Measurements from ENCODE around the gene DAB1.

The DAB1 gene

DNA sequence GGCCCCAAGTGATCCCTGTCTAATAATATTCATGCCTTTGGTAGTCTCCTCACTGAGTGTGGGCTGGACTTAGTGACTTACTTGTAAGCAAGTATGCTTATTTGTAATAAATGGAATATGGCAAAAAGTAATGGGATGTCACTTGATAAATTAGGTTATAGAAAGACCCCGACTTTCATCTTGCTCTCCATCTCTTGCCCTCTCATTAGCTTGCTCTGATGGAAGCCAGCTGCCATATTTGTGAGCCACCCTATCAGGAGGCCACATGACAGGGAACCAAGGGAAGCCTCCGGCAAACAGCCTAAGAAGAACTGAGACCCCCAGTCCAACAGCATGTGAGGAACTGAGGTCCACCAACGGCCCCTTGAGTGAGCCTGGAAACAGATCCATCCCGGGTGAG, 107.0 kb downstream of the DAB1 start:
- no peak for DNase-seq (ENCODE audit: low read depth, low spot score)

- DNase-seq (ENCODE audit: low read depth, low spot score) = no peak
Observed at GRCh38 chr1:57316291-57316690, 107.6 kb downstream of the DAB1 start.

GRCh38 chr1:57312869-57313268, 111.0 kb downstream of the DAB1 start:
- no peak for DNase-seq (ENCODE audit: low read depth, low spot score)

DNA sequence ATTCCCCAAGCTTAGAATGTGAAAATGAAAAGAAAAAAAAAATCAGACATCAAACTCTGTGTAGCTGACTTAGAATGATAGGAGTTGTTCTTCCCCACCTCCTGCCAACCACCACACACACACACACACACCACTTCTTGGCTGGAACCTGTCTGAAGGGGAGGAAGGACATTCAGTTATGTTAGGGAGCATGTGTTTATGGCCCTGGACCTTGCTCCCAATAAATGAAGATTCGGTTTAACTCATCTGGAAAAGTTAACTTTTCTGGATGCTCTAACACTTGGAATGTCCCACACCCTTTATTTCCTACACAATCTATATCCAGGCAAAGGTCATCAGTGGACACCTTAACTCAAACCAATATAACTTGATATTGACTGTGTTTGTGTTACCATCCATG, 112.4 kb downstream of the DAB1 start:
- DNase-seq (ENCODE audit: low read depth, low spot score) = no peak

GRCh38 chr1:57311006-57311405, 112.9 kb downstream of the DAB1 start:
- DNase-seq (ENCODE audit: low read depth, low spot score) = no peak

- no peak for DNase-seq (ENCODE audit: low read depth, low spot score)
Observed at GRCh38 chr1:57309630-57310029, 114.2 kb downstream of the DAB1 start.

DNA sequence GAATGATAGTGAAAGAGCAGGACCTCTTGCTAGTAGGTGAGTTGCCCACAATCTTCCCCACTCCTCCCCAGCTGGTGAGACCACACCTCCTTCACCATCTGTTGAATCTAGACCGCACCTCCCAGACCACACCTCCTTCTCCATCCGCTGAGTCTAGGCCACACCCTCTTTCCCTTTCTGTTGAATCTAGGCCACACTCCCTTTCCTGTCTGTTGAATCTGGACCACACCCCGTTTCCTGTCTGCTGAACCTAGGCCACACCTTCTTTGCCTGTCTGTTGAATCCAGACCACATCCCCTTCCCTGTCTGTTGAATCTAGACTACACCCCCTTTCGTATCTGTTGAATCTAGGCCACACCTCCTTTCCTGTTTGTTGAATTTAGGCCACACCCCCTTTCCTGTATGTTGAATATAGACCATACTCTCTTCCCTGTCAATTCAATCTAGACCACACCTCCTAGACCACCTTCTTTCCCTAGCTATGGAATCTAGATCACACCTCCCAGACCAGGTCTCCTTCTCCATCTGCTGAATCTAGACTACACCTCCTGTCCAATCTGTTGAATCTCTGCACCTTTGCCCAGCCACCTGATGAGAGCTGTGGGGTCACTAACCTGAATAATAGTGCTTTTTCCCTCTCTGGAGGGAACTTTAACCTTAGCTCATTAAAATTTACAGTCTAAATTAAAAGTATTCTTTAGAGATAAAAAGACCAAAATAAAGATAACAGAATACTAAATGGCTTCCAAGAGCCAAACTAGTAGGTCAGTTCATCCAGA, 116.3 kb downstream of the DAB1 start:
- no peak for DNase-seq (ENCODE audit: low read depth, low spot score)

GRCh38 chr1:57304591-57304990, 119.3 kb downstream of the DAB1 start:
- DNase-seq (ENCODE audit: low read depth, low spot score) = no peak

- no peak for DNase-seq (ENCODE audit: low read depth, low spot score)
Observed at GRCh38 chr1:57302812-57303596, 120.9 kb downstream of the DAB1 start.

- DNase-seq (ENCODE audit: low read depth, low spot score) = no peak
Observed at GRCh38 chr1:57300186-57300585, 123.7 kb downstream of the DAB1 start.

- DNase-seq (ENCODE audit: low read depth, low spot score) = no peak
Observed at GRCh38 chr1:57296726-57297250, 127.1 kb downstream of the DAB1 start.

GRCh38 chr1:57295326-57295725, 128.5 kb downstream of the DAB1 start:
- DNase-seq (ENCODE audit: low read depth, low spot score) = no peak

- no peak for DNase-seq (ENCODE audit: low read depth, low spot score)
Observed at GRCh38 chr1:57294177-57294576, 129.7 kb downstream of the DAB1 start.

GRCh38 chr1:57293214-57293613, 130.6 kb downstream of the DAB1 start:
- DNase-seq (ENCODE audit: low read depth, low spot score) = no peak

- DNase-seq (ENCODE audit: low read depth, low spot score) = no peak
Observed at GRCh38 chr1:57289781-57290180, 134.1 kb downstream of the DAB1 start.

DNA sequence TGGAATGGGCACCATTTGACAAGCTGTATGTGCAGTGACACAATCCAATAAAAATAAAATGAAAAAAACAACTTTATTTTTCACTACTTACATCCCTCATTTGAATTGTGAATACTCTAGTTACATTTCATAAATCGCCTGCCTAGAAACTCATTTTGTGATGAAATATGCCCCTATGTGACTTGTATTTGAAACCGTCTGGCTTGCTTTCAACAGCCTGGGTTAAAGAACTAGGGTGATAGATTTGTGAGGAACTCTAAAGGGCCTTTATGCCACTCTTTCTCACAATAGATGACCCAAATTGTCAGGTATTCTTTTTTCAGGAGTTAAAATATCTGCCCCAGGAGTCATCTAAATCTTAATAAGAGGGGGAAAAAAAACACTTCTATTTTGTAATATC, 137.9 kb downstream of the DAB1 start:
- no peak for DNase-seq (ENCODE audit: low read depth, low spot score)

DNA sequence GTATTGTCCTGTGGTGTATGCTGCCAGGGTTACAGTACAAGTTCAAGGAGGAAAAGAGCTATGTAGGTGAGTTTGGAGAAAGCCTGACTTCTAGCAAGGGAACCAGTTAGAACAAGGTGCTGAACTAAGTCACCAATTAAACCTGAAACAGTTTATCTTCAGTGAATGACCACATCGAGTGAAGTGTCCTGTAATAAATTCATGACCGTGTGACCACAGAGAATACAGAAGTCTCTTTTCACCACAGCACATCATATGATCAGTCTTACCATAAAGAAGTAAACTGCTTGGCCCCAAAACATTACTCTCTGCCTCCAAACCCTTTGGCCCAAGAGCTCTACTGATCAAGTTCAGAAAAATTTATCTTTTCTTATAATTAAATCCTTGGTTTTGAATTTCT, 141.4 kb downstream of the DAB1 start:
- no peak for DNase-seq (ENCODE audit: low read depth, low spot score)

DNA sequence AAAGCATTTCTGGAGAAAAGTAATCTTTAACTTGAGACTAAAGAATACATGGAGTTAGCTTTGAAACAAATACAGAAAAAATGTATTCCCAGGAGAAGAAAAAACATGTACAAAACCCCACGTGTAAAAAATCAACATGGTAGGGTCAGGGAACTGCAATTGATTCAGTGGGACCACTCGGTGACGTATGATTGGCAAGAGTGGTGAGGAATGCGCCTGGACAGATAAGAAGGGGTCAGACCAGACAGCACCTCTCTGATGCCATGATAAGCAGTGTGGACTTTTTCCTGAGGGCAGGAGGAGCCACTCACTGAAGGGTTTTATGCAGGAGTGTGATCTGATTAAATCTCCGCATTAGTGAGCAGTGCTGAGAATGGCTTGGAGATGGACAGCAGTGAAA, 142.5 kb downstream of the DAB1 start:
- DNase-seq (ENCODE audit: low read depth, low spot score) = no peak

DNA sequence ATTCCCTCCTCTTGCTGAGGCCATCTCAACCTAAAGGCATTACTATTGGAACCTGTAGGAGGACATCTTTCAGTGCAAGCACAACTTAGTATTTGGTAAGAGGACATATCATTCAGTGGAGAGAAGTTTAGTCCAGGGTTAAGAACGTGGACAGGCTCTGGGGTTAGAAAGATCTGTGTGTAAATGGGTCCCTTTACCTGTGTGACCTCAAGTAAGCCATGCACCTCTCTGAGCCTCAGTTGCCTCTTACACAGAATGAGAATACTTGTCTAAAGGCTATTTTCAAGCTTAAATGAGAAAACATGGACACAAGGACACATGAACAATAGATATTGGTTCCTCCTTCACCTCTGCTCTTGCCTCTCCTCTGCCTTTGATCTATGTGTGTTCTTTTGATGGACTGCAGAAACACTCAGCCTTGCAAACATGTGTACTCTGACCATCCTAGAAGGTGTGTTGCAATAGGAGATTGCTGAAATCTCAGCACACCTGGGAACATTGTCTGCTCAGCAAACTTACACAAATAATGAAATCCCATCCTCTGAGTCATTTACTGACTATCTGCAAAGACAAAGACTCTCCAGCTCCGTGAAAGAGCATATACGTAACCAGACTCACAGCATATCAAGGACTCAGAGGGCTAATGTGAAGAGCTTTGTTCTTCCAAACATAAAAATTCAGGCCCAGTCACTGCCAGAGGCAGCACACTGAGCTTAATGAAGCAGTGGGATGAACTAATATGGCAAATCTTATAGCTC, 143.8 kb downstream of the DAB1 start:
- DNase-seq (ENCODE audit: low read depth, low spot score) = no peak

DNA sequence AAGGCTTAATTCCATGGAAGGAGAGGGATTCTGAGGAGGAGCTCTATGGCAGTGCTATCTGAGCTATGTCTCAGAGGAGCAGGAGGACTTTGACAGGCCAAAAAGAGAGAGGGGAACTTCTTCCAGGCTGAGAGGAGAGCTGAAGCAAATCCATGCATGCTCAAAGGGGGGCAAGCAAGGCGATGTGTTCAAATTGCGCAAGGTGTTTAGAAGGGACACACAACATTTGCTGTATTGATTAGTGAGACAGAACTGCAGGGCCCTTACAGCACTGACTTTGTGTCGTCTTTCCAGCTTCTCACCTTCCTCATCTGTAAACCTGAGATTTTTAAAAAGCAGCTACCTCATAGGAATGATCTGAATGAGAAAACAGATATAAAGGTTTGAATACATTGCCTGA, 145.3 kb downstream of the DAB1 start:
- no peak for DNase-seq (ENCODE audit: low read depth, low spot score)

DNA sequence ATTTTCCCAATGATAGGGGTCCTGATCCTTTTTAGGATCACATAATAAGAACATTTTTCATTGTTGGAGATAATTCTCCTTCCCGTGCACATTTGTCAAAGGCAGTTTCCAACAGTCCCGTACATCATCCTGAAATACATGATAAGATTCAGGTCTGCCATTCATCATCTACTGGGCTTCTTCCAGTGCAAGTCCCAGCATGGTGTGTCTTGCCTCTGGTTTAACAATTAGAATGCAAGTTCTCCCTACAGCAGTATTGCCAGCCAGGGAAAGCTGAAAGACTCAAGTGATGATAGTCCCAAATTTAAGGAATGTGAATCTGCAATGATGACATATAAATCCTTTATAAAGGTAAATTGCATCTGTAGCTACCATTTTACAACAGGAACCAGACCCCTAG, 146.2 kb downstream of the DAB1 start:
- DNase-seq (ENCODE audit: low read depth, low spot score) = no peak

DNA sequence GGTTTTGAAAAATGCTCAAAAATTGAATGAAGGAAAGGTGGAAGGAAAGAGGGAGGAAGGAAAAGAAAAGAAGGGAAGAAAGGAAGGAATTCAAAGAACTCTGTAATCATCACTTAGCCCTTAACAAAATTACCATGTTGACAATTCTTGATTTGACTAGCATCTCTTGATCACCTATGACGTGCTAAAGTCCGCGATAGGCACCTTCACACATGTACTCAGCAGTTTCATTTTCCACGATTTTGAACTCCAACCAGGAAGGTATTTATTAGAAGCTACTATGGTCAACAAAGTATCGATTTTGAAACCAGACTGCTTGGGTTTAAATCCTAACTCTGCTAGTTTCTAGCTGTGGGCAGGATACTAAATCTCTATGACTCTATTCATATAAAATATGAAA, 146.9 kb downstream of the DAB1 start:
- no peak for DNase-seq (ENCODE audit: low read depth, low spot score)
